GM12878 (cell line): ENCODE data around the gene NEDD8. TPM values are rescaled to one million over a fixed set of nuclear protein-coding genes. Genes with fewer than 3 reads are reported as not detected.

Experiments used
- ATAC-seq: fragments of 200-7000 bp; cut with Tn5 transposase; 3 replicates; pipeline ENCODE4 v1.9.1; 2020; ENCODE audit warnings: mild to moderate bottlenecking, moderate library complexity
- BruUV-seq: library from RNA; stranded (reverse); fragments of 400-500 nt; replicated peaks from 2 replicates; lab custom pipeline; 2021; lab: Mats Ljungman, UMichigan
- CTCF ChIA-PET: fragments of 300-600 bp; sonication (Branson Sonifier 250); formaldehyde crosslinking; extraction: SDS; loops from one replicate; lab custom pipeline; 2021; ENCODE audit warnings: inconsistent platforms; lab: Yijun Ruan, JAX
- POLR2A ChIA-PET: fragments of 350-600 bp; formaldehyde crosslinking; extraction: SDS; loops from one replicate; lab custom pipeline; 2021; ENCODE audit warnings: inconsistent platforms; lab: Charles Lee
- RAD21 ChIA-PET: fragments of 300-600 bp; sonication (Branson Sonifier 250); formaldehyde crosslinking; loops from one replicate; lab custom pipeline; 2023; ENCODE audit warnings: antibody characterized with exemption; ENCODE audit not compliant: unreplicated experiment; lab: Charles Lee
- SMC1A ChIA-PET: fragments of 300-600 bp; sonication (Branson Sonifier 250); formaldehyde crosslinking; loops from one replicate; lab custom pipeline; 2023; ENCODE audit not compliant: unreplicated experiment, uncharacterized antibody; lab: Charles Lee
- DNase-seq: peaks from one replicate; pipeline ENCODE4 v3.0.0-alpha.2; 2011; ENCODE audit warnings: low read depth, low spot score
- FAIRE-seq: peaks from 3 replicates; lab custom pipeline; 2011; peaks lifted over from hg19 to GRCh38; lab: Jason Lieb, UNC
- H2AFZ ChIP-seq: 2 replicates; pipeline ENCODE4 v1.6.0; 2011; ENCODE audit warnings: low read depth, low read length, control low read depth; ENCODE audit not compliant: control insufficient read depth
- H3K27ac ChIP-seq: 2 replicates; pipeline ENCODE4 v1.5.1; 2011; ENCODE audit warnings: control low read depth; ENCODE audit not compliant: control insufficient read depth, insufficient read depth
- H3K27me3 ChIP-seq, 2 experiments: replicated peaks in 1 of 2; 2 replicates each; pipeline versions ENCODE4 v1.6.0 to v1.6.1; 2011; ENCODE audit warnings: low read length in 1 of 2; ENCODE audit not compliant: control insufficient read depth in 2 of 2, insufficient read depth in 2 of 2
- H3K36me3 ChIP-seq, 2 experiments: 2 replicates each; pipeline ENCODE4 v1.5.1; 2011; ENCODE audit warnings: low read length in 1 of 2; ENCODE audit not compliant: control insufficient read depth in 2 of 2, insufficient read depth in 2 of 2
- H3K4me1 ChIP-seq: 2 replicates; pipeline ENCODE4 v1.6.1; 2011; ENCODE audit warnings: mild to moderate bottlenecking, low read length, moderate library complexity, mixed read lengths; ENCODE audit not compliant: control insufficient read depth, insufficient read depth
- H3K4me2 ChIP-seq: 2 replicates; pipeline ENCODE4 v1.6.0; 2011; ENCODE audit warnings: control low read depth; ENCODE audit not compliant: control insufficient read depth, insufficient read depth
- H3K4me3 ChIP-seq: fragments of 200-600 bp; sonication (generic); 2 replicates; pipeline ENCODE4 v1.5.1; 2016
- H3K79me2 ChIP-seq: 2 replicates; pipeline ENCODE4 v1.6.0; 2011; ENCODE audit warnings: low read length; ENCODE audit not compliant: control insufficient read depth, insufficient read depth
- H3K9ac ChIP-seq: 2 replicates; pipeline ENCODE4 v1.8.0; 2011; ENCODE audit warnings: low read length, control low read depth, mixed read lengths; ENCODE audit not compliant: control insufficient read depth, insufficient read depth
- H3K9me3 ChIP-seq: replicated peaks from 3 replicates; pipeline ENCODE4 v1.5.1; 2011; ENCODE audit warnings: mild to moderate bottlenecking, low read length; ENCODE audit not compliant: control insufficient read depth, insufficient read depth
- H4K20me1 ChIP-seq: 2 replicates; pipeline ENCODE4 v1.6.0; 2011; ENCODE audit not compliant: control insufficient read depth, insufficient read depth
- BHLHE40 ChIP-seq, 2 experiments: fragments of 450-650 bp in 1 of 2; IDR thresholded peaks; 2 replicates each; pipeline ENCODE4 v1.6.1; 2011 to 2017; ENCODE audit warnings: low read depth in 2 of 2, borderline replicate concordance in 1 of 2, improper control_type of control experiment in 1 of 2, low read length in 1 of 2, mild to moderate bottlenecking in 1 of 2
- CREB1 ChIP-seq: IDR thresholded peaks from 2 replicates; pipeline ENCODE4 v1.6.1; 2012; ENCODE audit warnings: low read depth, mild to moderate bottlenecking, inconsistent platforms
- DPF2 ChIP-seq: fragments of 450-650 bp; IDR thresholded peaks from 2 replicates; pipeline ENCODE4 v1.6.1; 2017; ENCODE audit warnings: mild to moderate bottlenecking
- E2F8 ChIP-seq: fragments of 450-650 bp; IDR thresholded peaks from 2 replicates; pipeline ENCODE4 v1.6.1; 2018; ENCODE audit warnings: mild to moderate bottlenecking, low read depth, moderate library complexity; ENCODE audit not compliant: partially characterized antibody
- FOS ChIP-seq: IDR thresholded peaks from 3 replicates; pipeline ENCODE4 v1.6.1; 2011; ENCODE audit warnings: borderline replicate concordance; ENCODE audit not compliant: insufficient read length; ENCODE audit errors: extremely low read depth
- JUND ChIP-seq: IDR thresholded peaks from 2 replicates; pipeline ENCODE4 v1.6.1; 2012; ENCODE audit warnings: low read depth, mild to moderate bottlenecking, low read length, improper control_type of control experiment, moderate library complexity
- NR2F1 ChIP-seq: fragments of 450-650 bp; conservative IDR thresholded peaks from 2 replicates; pipeline ENCODE4 v1.6.1; 2017; ENCODE audit warnings: mild to moderate bottlenecking
- PAX5 ChIP-seq: IDR thresholded peaks from 2 replicates; pipeline ENCODE4 v1.6.1; 2011; ENCODE audit warnings: low read depth, low read length, borderline replicate concordance
- PKNOX1 ChIP-seq: fragments of 450-650 bp; IDR thresholded peaks from 2 replicates; pipeline ENCODE4 v1.6.1; 2016; ENCODE audit warnings: mild to moderate bottlenecking
- POLR2A ChIP-seq: IDR thresholded peaks from 2 replicates; pipeline ENCODE4 v1.6.1; 2011; ENCODE audit warnings: low read depth, mild to moderate bottlenecking, low read length
- POU2F2 ChIP-seq: IDR thresholded peaks from 3 replicates; pipeline ENCODE4 v1.6.1; 2011; ENCODE audit warnings: low read depth, mild to moderate bottlenecking, low read length, borderline replicate concordance
- SPI1 ChIP-seq: IDR thresholded peaks from 2 replicates; pipeline ENCODE4 v1.6.1; 2011; ENCODE audit warnings: low read depth, mild to moderate bottlenecking, low read length, moderate library complexity, borderline replicate concordance; ENCODE audit not compliant: insufficient read depth
- SREBF1 ChIP-seq: IDR thresholded peaks from 2 replicates; pipeline ENCODE4 v1.6.1; 2012; ENCODE audit warnings: mild to moderate bottlenecking, low read length
- TCF3 ChIP-seq: IDR thresholded peaks from 2 replicates; pipeline ENCODE4 v1.6.1; 2012; ENCODE audit warnings: low read depth, mild to moderate bottlenecking, low read length, borderline replicate concordance; ENCODE audit not compliant: insufficient read depth
- YY1 ChIP-seq: IDR thresholded peaks from 2 replicates; pipeline ENCODE4 v1.6.1; 2011; ENCODE audit warnings: low read depth, mild to moderate bottlenecking, low read length
- ZNF274 ChIP-seq: IDR thresholded peaks from one replicate; pipeline ENCODE4 v1.8.0; 2011; ENCODE audit not compliant: insufficient read length, insufficient read depth
- WGBS: methylation state at CpG from one replicate; pipeline ENCODE4 v1.1.6; 2016; ENCODE audit warnings: low lambda C conversion rate; ENCODE audit not compliant: insufficient replicate concordance, insufficient coverage; ENCODE audit errors: missing lambda C conversion rate; 5-methylcytosine and 5-hydroxymethylcytosine counted together
- in situ Hi-C: fragments of 300-500 bp; cut with MboI; formaldehyde crosslinking; loops from 9 replicates; pipeline ENCODE4 v1.14.3; 2018; ENCODE audit warnings: mixed read lengths
- intact Hi-C: fragments of 100-400 bp; cut with micrococcal nuclease; formaldehyde crosslinking; loops from one replicate; pipeline ENCODE4 v1.14.2; 2022; ENCODE audit not compliant: unreplicated experiment
- polyA plus RNA-seq, 11 experiments: library from polyadenylated mRNA; depleted of rRNA in 4 of 11; unstranded in 6 of 11; stranded (reverse) in 5 of 11; fragments of >200 nt; fragmentation: Nextera tagmentation in 4 of 11; fragmentation: Illumina TruSeq in 1 of 11; extraction: Ambion mirVana in 4 of 11; extraction: Trizol in 1 of 11; gene quantifications; 1 replicate in 1 of 11; 2 replicates in 10 of 11; pipeline versions ENCODE4 v1.2.1 to v1.2.3, GENCODE V29; 2011 to 2016; ENCODE audit warnings: inconsistent platforms in 2 of 11, missing spikeins in 2 of 11, low read depth in 1 of 11
- total RNA-seq, 4 experiments: library from RNA; depleted of rRNA in 3 of 4; stranded (reverse); fragments of >200 nt in 3 of 4; fragmentation: Illumina TruSeq in 1 of 4; extraction: Trizol in 1 of 4; gene quantifications; 2 replicates each; pipeline versions ENCODE4 v1.2.1 to v1.2.3, GENCODE V29; 2013 to 2021
- TF ChIP-seq, protein P1 (sequence below): IDR thresholded peaks from 2 replicates; pipeline ENCODE4 v1.6.1; 2011; ENCODE audit warnings: borderline replicate concordance, low read depth, mild to moderate bottlenecking, moderate library complexity, low read length; ENCODE audit not compliant: insufficient read depth, poor library complexity, severe bottlenecking

The NEDD8 gene
- total and polyA plus RNA-seq, 10 of the 15 experiments (the other 5 are each of a cell fraction or from before 2014, with no cell fraction given), result 164 to 991 (median 300) TPM

DNA sequence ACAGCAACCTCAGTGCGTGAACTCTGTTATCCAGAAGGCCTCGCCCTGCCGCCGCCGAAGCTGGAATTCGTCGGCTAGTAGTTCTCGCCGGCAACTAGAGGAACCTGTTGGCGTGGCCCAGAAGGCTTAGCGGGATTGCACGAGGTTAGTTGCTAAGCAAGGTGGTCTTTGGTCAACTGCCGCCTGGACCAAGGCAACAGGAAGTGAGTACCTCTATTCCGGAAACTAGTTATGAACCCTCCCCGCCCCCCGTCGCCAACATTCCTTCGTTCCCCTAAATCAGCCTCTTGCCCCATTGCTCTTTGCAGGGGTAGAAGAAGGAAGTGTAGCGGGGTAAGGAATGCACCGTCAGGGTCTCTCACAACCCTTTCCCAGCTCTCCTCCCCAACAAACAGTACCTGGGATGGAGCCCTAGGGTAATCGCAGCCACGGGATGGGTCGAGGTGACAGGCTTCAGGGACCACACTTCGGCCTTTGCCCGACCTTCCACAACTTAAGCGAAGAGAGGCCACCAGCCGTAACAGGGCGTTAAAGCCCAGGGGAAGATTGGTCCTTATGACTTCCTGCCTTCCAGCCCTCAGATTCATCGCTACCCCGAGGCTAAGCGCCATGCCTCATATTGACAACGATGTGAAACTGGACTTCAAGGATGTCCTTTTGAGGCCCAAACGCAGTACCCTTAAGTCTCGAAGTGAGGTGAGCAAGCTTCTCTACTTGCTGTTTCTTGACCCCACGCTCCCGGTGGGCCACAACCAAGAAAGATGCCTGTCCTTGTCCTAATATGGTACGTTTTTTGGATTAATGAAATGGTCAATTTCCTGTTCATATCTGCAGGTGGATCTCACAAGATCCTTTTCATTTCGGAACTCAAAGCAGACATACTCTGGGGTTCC, 724 bp upstream of the NEDD8 start, which contains the start of gene GMPR2:
GMPR2 (plus strand) TSS at position 285 of the 893 bp plus-strand sequence; CDS start at position 610, 325 bp downstream.
- FAIRE-seq (peak; percentile 83), DNase-seq (no peak), ATAC-seq (peak; percentile 79)
- H3K9ac ChIP-seq, result peak within 1 kb of the TSS; percentile 92
- H3K27ac ChIP-seq, result peak within 1 kb of the TSS; percentile 84
- intact Hi-C loops (loop anchor here (1.0 kb wide), 2 partner anchors 9 to 20 kb away; partner anchors contain the start of genes CHMP4A and TINF2), in situ Hi-C loops (no loop called here)
- RAD21 ChIA-PET, result interaction anchor here (2.3 kb wide), 1 partner anchor 9 kb away, joined by 13 read pairs; the partner anchor contains the start of gene TINF2
- POLR2A ChIA-PET, result interaction anchor here (0.6 to 2.1 kb wide), 3 partner anchors 9 to 36 kb away, joined by 3 to 15 read pairs (median 4); partner anchors contain the start of gene TINF2
- peak within 1 kb of the TSS; percentile 91 for H2AFZ ChIP-seq
- peaks cover 35% of the 10 kb centered on the region for H3K79me2 ChIP-seq
- TSS peak; percentile 79 for BruUV-seq
- peaks cover 2 to 25% of the 10 kb centered on the region in 2 experiments for H3K36me3 ChIP-seq
- no peaks in the 10 kb centered on the region for H3K9me3 ChIP-seq
- H3K4me3 ChIP-seq, result peak within 1 kb of the TSS; percentile 87
- H3K4me2 ChIP-seq, result peak within 1 kb of the TSS; percentile 97
- under 1% methylated on average over 38 of the region's 38 CpGs for WGBS
- H3K27me3 ChIP-seq, result no peaks in the 10 kb centered on the region
- CTCF ChIA-PET, result interaction anchor here (1.1 to 3.0 kb wide), 6 partner anchors 10 to 101 kb away, joined by 3 to 12 read pairs (median 4); partner anchors contain the start of genes CIDEB, MDP1 and TINF2
- peaks cover 14% of the 10 kb centered on the region for H3K4me1 ChIP-seq
- no peaks in the 10 kb centered on the region for H4K20me1 ChIP-seq
- SMC1A ChIA-PET, result interaction anchor here (0.9 to 2.8 kb wide), 4 partner anchors 9 to 14 kb away, joined by 4 to 12 read pairs (median 5); partner anchors contain the start of gene TINF2
- TF ChIP-seq BHLHE40 (IDR thresholded peaks at IDR 0.05; ENCODE audit: borderline replicate concordance in 1 of 2, low read depth in 2 of 2, low read length in 1 of 2) (no peak), ZNF274 (no peak), POU2F2 (no peak; the same call in 2 of the 3 replicates), CREB1 (no peak), POLR2A (peak; percentile 59), DPF2 (0 out of 2 replicates have a peak, but pooled peaks have one; percentile 18), YY1 (peak; percentile 2; the same call in 1 of the 2 replicates), SREBF1 (no peak), PAX5 (no peak), E2F8 (peak; percentile 55), FOS (no peak), TCF3 (no peak), NR2F1 (no peak; the same call in 1 of the 2 replicates), PKNOX1 (peak; percentile 15; the same call in 1 of the 2 replicates), JUND (no peak), SPI1 (peak; percentile 67; the same call in 1 of the 2 replicates)
- TF ChIP-seq, protein P1, sequence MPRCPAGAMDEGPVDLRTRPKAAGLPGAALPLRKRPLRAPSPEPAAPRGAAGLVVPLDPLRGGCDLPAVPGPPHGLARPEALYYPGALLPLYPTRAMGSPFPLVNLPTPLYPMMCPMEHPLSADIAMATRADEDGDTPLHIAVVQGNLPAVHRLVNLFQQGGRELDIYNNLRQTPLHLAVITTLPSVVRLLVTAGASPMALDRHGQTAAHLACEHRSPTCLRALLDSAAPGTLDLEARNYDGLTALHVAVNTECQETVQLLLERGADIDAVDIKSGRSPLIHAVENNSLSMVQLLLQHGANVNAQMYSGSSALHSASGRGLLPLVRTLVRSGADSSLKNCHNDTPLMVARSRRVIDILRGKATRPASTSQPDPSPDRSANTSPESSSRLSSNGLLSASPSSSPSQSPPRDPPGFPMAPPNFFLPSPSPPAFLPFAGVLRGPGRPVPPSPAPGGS, result no peak
